GM20431 (cell line): ENCODE measurements around the gene NRG2.

ENCODE experiments used
- in situ Hi-C: fragments of 300-500 bp; cut with MseI, MboI; formaldehyde crosslinking; loops from one replicate; pipeline ENCODE4 v1.15.0; 2020; ENCODE audit warnings: low sequenced_read_pairs; ENCODE audit not compliant: unreplicated experiment

Gene NRG2

GRCh38 chr5:139867581-139867980, 175.5 kb downstream of the NRG2 start:
- in situ Hi-C loops, result no loop called here

DNA sequence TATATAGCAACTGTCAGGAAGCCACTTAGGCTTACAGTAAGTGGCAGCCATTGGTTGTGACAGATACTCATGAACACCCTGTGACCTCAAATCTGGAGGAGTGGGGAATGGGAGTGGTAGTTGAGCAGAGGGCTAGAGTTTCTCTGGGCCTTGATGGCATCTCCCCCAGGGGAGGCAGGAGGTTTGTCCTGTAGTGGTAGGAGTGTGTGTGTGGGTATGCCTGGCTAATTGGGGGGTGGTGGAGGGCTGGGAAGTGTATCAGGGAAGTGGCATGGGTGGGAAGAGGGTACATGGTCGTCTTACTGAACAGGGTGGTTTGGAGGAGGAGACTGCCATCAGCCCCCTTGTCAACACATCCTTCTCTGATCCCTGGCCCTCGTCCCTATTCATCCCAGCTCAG, 176.0 kb downstream of the NRG2 start:
- in situ Hi-C loops, result no loop called here

GRCh38 chr5:139864716-139865483, 178.2 kb downstream of the NRG2 start:
- in situ Hi-C loops, result no loop called here

DNA sequence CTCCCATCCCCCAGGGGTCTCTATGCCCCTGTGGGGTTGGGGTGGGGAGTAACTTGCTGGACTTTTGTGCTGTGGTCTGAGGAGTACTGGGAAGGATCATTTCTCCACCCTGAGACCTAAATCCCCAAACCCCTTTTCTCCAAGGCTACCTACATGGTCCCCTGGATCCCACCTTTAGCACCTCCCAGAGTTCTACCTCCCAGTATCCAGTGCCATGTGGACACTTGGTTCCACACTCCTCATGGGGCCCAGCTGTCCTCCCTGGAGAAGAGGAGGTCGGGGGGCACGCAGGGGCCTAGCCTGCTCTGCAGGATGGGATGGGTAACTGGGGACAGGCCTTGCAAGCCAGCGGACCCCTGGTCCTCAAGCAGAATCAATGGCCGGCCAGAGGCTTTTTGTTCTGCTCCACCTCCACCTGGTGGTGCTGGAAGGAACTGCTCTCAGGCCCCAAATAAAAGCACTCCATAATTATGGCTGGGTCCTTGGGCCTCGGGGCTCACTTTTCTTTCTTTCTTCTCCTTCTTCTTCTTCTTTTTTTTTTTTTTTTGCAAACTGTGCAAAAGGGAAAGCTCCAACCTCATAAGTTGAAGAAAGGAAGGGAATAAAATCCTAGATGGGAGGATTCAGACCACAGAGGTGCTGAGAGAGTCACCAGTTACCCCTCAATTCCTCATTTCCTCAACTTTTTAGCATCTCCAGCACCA, 179.1 kb downstream of the NRG2 start:
- in situ Hi-C loops, result no loop called here

- in situ Hi-C loops, result no loop called here
Observed at GRCh38 chr5:139863361-139863760, 179.7 kb downstream of the NRG2 start.

- in situ Hi-C loops, result no loop called here
Observed at GRCh38 chr5:139862803-139863202, 180.3 kb downstream of the NRG2 start.

GRCh38 chr5:139862313-139862712, 180.8 kb downstream of the NRG2 start:
- in situ Hi-C loops, result no loop called here

- in situ Hi-C loops, result no loop called here
Observed at GRCh38 chr5:139861889-139862207, 181.3 kb downstream of the NRG2 start.

GRCh38 chr5:139861021-139861888, 181.8 kb downstream of the NRG2 start:
- in situ Hi-C loops, result no loop called here

- in situ Hi-C loops, result no loop called here
Observed at GRCh38 chr5:139859013-139859412, 184.1 kb downstream of the NRG2 start.

DNA sequence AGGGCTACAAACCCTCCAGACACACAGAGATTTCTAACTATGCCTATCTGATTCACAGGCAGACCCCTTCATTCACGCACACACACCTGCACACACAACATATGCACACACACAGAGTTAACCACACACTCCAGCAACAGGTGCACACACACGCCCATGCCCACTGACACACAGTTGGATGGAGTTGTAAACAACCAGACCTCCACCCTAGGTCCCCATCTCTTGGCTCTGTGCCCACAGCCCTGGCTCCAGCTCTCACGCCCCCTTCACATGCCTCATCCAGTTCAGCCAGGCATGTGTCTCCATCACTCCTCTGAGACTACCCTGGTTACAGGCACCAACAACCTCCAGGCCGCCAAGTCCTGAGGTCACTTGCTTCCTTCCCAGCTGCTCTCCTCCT, 186.4 kb downstream of the NRG2 start:
- in situ Hi-C loops, result no loop called here

- in situ Hi-C loops, result no loop called here
Observed at GRCh38 chr5:139855946-139856540, 187.1 kb downstream of the NRG2 start.

DNA sequence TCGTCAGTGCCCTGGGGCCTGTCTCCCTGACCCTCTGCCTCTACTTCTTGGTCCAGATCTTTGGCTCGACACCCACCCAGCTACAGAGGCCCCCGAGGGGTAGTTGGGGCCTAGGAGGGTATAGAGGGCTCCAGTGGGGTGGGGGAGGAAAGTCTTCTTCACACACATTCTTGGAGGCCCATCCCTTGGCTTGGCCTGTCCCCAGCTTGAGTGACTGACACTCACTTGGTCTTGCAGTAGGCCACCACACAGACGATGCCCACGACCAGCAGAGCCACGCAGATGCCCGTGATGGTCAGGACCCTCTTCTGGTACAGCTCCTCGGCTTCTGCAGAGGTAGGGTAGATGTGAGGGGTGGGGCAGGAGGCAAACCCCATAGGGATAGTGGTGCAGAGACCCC, 187.6 kb downstream of the NRG2 start:
- in situ Hi-C loops, result no loop called here

DNA sequence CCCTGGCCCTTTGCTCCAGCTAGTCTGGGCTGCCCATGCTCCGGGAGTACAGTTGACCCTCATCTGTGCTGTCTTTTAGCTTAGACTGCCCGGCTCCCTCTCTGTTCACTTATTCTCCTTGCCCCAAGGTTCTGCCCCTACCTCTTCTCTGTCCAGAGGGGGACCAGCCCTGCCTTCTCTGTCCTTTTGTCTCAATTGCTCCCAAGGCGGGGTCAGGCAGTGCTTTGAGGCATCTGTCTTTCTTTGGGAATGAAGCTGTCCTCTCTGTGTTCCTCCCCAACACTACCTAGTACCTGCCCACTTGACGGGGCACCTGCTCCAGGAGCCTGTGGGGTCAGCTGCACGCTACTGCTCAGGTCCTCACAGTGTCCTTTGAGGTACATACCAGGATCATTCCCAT, 188.1 kb downstream of the NRG2 start:
- in situ Hi-C loops, result no loop called here

- in situ Hi-C loops, result no loop called here
Observed at GRCh38 chr5:139854029-139854605, 189.0 kb downstream of the NRG2 start.

DNA sequence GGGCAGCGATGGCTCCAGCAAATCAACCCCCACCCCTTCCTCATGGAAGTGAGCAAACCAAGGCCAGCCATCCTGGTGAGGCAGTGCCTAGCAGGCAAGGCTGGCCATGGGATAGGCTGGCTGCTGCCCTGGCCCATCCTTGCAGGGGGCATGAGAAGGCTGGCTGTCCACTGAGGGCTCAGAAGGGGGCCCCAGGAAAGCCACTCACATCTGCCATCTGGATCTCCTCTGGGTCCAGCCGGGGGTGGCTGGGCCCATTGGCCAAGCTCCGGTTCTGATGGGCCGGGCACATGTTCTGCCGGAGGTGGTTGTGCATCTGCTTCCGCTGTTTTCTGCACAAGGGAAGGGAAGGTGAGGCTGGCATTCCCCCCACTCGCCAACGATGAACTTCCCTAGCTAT, 190.4 kb downstream of the NRG2 start:
- in situ Hi-C loops, result no loop called here

GRCh38 chr5:139851558-139851957, 191.5 kb downstream of the NRG2 start:
- in situ Hi-C loops, result no loop called here

DNA sequence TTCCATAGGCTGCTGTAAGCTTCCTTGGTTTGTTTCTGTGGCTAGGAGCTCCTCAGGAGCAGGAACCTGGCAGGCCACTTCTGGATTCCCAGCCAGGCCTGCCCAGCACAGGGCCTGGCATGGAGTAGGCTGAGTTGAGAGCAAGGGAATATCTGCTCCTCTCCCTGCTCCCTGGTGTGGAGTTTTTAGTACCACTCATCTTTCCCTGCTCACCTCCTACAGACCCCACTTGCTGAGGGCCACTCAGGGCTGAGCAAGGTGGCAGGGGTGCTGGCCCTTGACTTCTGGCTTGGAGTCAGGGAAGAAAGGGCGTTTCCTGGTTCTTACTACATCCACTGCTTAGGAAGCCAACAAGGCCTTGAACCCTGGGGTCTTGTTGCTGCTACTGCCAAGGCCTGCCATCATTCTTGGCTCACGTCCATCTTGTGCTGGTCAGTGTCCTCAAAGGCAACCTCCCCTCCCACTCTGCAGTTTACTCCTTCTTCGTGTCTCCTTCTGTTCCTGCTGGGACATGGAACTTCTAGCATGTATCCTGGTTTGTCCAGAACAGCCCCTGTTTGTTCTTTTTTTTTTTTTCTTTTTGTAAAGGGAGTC, 192.6 kb downstream of the NRG2 start:
- in situ Hi-C loops, result no loop called here

- in situ Hi-C loops, result loop anchor here (10.0 kb wide), 1 partner anchor 65 kb away; no protein-coding TSS in a partner anchor
Observed at GRCh38 chr5:139849942-139850341, 193.2 kb downstream of the NRG2 start.

- in situ Hi-C loops, result loop anchor here (10.0 kb wide), 1 partner anchor 65 kb away; no protein-coding TSS in a partner anchor
Observed at GRCh38 chr5:139849501-139849900, 193.6 kb downstream of the NRG2 start.
